Adrenal gland (tissue), 5 donors: ENCODE results near the gene FBXW7.

Experiments
- CTCF ChIP-seq, 6 experiments: fragments of 450-650 bp in 4 of 6; fragments of 200-600 bp in 2 of 6; sonication (generic) in 1 of 6; IDR thresholded peaks; 1 replicate in 5 of 6; 2 replicates in 1 of 6; pipeline versions ENCODE4 v1.5.1 to v1.8.0; 2016 to 2021; ENCODE audit warnings: antibody characterized with exemption in 6 of 6, mild to moderate bottlenecking in 2 of 6, moderate library complexity in 1 of 6
- POLR2A ChIP-seq, 2 donors: fragments of 450-650 bp; IDR thresholded peaks; one replicate each; pipeline ENCODE4 v1.6.1; 2017; ENCODE audit warnings: antibody characterized with exemption in 2 of 2, mild to moderate bottlenecking in 2 of 2, moderate library complexity in 1 of 2
- donor health status: DM: no; HTN: no; CAD: no.

- TF ChIP-seq CTCF (IDR thresholded peaks at IDR 0.05) (no peak), POLR2A (IDR thresholded peaks at IDR 0.05) (no peak)
Observed at GRCh38 chr4:152509595-152510225, 26.2 kb downstream of the FBXW7 start.
